Activated B cell treated with CpG ODN at 0.5 μM for 24 hours (primary cell): Measurements from ENCODE around the gene KCTD5. TPM values are rescaled to one million over a fixed set of nuclear protein-coding genes. Genes with fewer than 3 reads are reported as not detected.
"Not testable (repeated sequence)": the region's sequence is repeated elsewhere in the genome, so short reads cannot be mapped to it uniquely, and the experiment has no call there.

Experiments used
- ATAC-seq: fragments of 200-7000 bp; cut with Tn5 transposase; one replicate; pipeline ENCODE4 v1.10.0; 2021; ENCODE audit warnings: low read depth, mild to moderate bottlenecking, moderate library complexity
- CTCF ChIA-PET: fragments of 350-600 bp; sonication (Branson Sonifier 250); formaldehyde crosslinking; loops from one replicate; lab custom pipeline; 2021; ENCODE audit warnings: antibody characterized with exemption; lab: Charles Lee
- POLR2A ChIA-PET: fragments of 350-600 bp; sonication (Branson Sonifier 250); formaldehyde crosslinking; loops from one replicate; lab custom pipeline; 2021; ENCODE audit warnings: antibody characterized with exemption; lab: Charles Lee
- DNase-seq: peaks from one replicate; pipeline ENCODE4 v3.0.0; 2022
- H3K27ac Mint-ChIP-seq: one replicate; pipeline ENCODE4 v1.8.0; 2020; ENCODE audit warnings: mixed read lengths
- H3K27me3 Mint-ChIP-seq: one replicate; pipeline ENCODE4 v1.8.0; 2021; ENCODE audit warnings: mixed read lengths
- H3K36me3 Mint-ChIP-seq: one replicate; pipeline ENCODE4 v1.8.0; 2021; ENCODE audit warnings: low read depth, mixed read lengths
- H3K4me1 Mint-ChIP-seq: one replicate; pipeline ENCODE4 v1.8.0; 2021; ENCODE audit warnings: mixed read lengths
- H3K4me3 Mint-ChIP-seq: one replicate; pipeline ENCODE4 v1.8.0; 2020; ENCODE audit warnings: mild to moderate bottlenecking, mixed read lengths
- H3K9me3 Mint-ChIP-seq: one replicate; pipeline ENCODE4 v1.8.0; 2020; ENCODE audit warnings: mixed read lengths
- CTCF ChIP-seq: fragments of 200-600 bp; IDR thresholded peaks from one replicate; pipeline ENCODE4 v1.8.0; 2022; ENCODE audit warnings: antibody characterized with exemption, mild to moderate bottlenecking
- intact Hi-C: fragments of 100-400 bp; cut with micrococcal nuclease; formaldehyde crosslinking; loops from one replicate; pipeline ENCODE4 v1.15.1; 2024
- total RNA-seq: library from RNA; stranded (reverse); gene quantifications from 2 replicates; pipeline ENCODE4 v1.2.3, GENCODE V29; 2022

Gene KCTD5
- total RNA-seq, 1 donor from 2014 or later, result 30.3 TPM

- CTCF ChIA-PET, result no interaction called here
- POLR2A ChIA-PET, result no interaction called here
- Mint-ChIP-seq H3K27me3 (no peaks in the 10 kb centered on the region), H3K36me3 (peaks cover 46% of the 10 kb centered on the region), H3K4me1 (peaks cover 16% of the 10 kb centered on the region), H3K4me3 (no peak overlapping the region), H3K9me3 (no peaks in the 10 kb centered on the region), H3K27ac (no peak overlapping the region)
- intact Hi-C loops, result no loop called here
- DNase-seq, result no peak
- no peak for TF ChIP-seq CTCF
- ATAC-seq, result no peak
These were observed 17.7 kb upstream of the KCTD5 start for GRCh38 chr16:2664574-2664982.

- not testable (repeated sequence) for H3K9me3 Mint-ChIP-seq
- peaks cover 20% of the 10 kb centered on the region for H3K4me1 Mint-ChIP-seq
These were observed 15.7 kb upstream of the KCTD5 start for GRCh38 chr16:2666671-2667070.

DNA sequence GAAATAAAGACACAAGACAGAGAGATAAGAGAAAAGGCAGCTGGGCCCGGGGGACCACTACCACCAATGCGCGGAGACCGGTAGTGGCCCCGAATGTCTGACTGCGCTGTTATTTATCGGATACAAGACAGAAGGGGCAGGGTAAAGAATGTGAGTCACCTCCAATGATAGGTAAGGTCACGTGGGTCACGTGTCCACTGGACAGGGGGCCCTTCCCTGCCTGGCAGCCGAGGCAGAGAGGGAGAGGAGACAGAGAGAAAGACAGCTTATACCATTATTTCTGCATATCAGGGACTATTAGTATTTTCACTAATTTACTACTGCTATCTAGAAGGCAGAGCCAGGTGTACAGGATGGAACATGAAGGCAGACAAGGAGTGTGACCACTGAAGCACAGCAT, 12.7 kb upstream of the KCTD5 start:
- intact Hi-C loops, CTCF ChIA-PET, DNase-seq, H3K9me3 Mint-ChIP-seq, H3K27ac Mint-ChIP-seq, H3K4me3 Mint-ChIP-seq, POLR2A ChIA-PET, H3K27me3 Mint-ChIP-seq, ATAC-seq: not testable (repeated sequence)
- Mint-ChIP-seq H3K36me3 (peaks cover 39% of the 10 kb centered on the region), H3K4me1 (peaks cover 29% of the 10 kb centered on the region)

More at GRCh38 chr16:2666671-2667070, 15.7 kb upstream of the KCTD5 start:
- CTCF ChIA-PET, POLR2A ChIA-PET, intact Hi-C loops, DNase-seq, ATAC-seq, H3K4me3 Mint-ChIP-seq, H3K27ac Mint-ChIP-seq, H3K27me3 Mint-ChIP-seq: not testable (repeated sequence)
- H3K36me3 Mint-ChIP-seq, result peaks cover 48% of the 10 kb centered on the region

GRCh38 chr16:2670017-2670416, 12.3 kb upstream of the KCTD5 start:
- peaks cover 29% of the 10 kb centered on the region for H3K4me1 Mint-ChIP-seq
- H3K27ac Mint-ChIP-seq, H3K27me3 Mint-ChIP-seq, POLR2A ChIA-PET, H3K4me3 Mint-ChIP-seq, ATAC-seq, H3K9me3 Mint-ChIP-seq, CTCF ChIA-PET: not testable (repeated sequence)
- H3K36me3 Mint-ChIP-seq, result peaks cover 39% of the 10 kb centered on the region
- peak; percentile 19 for TF ChIP-seq CTCF
- intact Hi-C loops, result loop anchor here (5.0 kb wide), 1 partner anchor 242 kb away; the partner anchor contains the start of gene FLYWCH1
- DNase-seq, result peak; percentile 52

- Mint-ChIP-seq H3K27ac (peak overlapping the region; percentile 56), H3K36me3 (peaks cover 36% of the 10 kb centered on the region)
- not testable (repeated sequence) for DNase-seq
These were observed 11.1 kb upstream of the KCTD5 start for GRCh38 chr16:2671193-2671592.

DNA sequence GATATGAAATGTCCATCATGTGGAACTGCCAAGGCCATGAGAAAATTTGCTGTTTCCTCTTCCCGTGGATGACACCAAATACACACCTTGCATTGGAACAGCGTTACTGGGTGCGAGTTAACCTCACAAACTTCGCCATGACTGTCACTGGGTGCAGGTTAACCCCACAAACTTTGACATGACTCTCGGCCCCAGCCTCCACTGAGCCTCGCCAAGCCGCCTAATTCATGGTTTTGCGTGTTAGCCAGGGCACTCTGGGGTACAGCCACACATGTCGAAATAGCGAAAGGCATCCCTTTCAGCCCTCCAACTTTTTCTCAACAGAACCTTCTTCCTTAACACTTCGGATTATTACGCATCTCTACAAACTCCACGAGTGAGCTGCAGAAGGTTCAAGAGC, 10.6 kb upstream of the KCTD5 start:
- Mint-ChIP-seq H3K27me3 (no peaks in the 10 kb centered on the region), H3K27ac (peak overlapping the region; percentile 69), H3K4me1 (peaks cover 29% of the 10 kb centered on the region), H3K36me3 (peaks cover 30% of the 10 kb centered on the region), H3K4me3 (peak overlapping the region; percentile 72), H3K9me3 (no peaks in the 10 kb centered on the region)
- POLR2A ChIA-PET, result no interaction called here
- ATAC-seq (no peak), DNase-seq (no peak)
- TF ChIP-seq CTCF, result no peak
- intact Hi-C loops, result loop anchor here (2.0 to 5.0 kb wide), 2 partner anchors 197 to 241 kb away; partner anchors contain the start of gene FLYWCH1
- CTCF ChIA-PET, result no interaction called here

More at GRCh38 chr16:2671193-2671592, 11.1 kb upstream of the KCTD5 start:
- H3K27me3 Mint-ChIP-seq, ATAC-seq, CTCF ChIA-PET, H3K9me3 Mint-ChIP-seq, POLR2A ChIA-PET: not testable (repeated sequence)
- intact Hi-C loops, result loop anchor here (5.0 kb wide), 1 partner anchor 241 kb away; the partner anchor contains the start of gene FLYWCH1
- H3K4me1 Mint-ChIP-seq, result peaks cover 29% of the 10 kb centered on the region
- peak overlapping the region; percentile 72 for H3K4me3 Mint-ChIP-seq
